GM12874 (cell line): Measurements from ENCODE around the gene HSH2D.

Experiments used
- TF ChIP-seq, protein P1 (sequence below): IDR thresholded peaks from 2 replicates; pipeline ENCODE4 v1.5.1; 2011; ENCODE audit warnings: low read depth, mild to moderate bottlenecking, control low read depth, low read length, moderate library complexity; ENCODE audit not compliant: insufficient read depth

The HSH2D gene, protein sequence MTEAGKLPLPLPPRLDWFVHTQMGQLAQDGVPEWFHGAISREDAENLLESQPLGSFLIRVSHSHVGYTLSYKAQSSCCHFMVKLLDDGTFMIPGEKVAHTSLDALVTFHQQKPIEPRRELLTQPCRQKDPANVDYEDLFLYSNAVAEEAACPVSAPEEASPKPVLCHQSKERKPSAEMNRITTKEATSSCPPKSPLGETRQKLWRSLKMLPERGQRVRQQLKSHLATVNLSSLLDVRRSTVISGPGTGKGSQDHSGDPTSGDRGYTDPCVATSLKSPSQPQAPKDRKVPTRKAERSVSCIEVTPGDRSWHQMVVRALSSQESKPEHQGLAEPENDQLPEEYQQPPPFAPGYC

GRCh38 chr19:16143399-16144215 lies at the start of gene HSH2D:
Gene HSH2D (plus strand): TSS chr19:16143685. CDS start chr19:16148751, 5,066 bp downstream.
- TF ChIP-seq, protein P1, sequence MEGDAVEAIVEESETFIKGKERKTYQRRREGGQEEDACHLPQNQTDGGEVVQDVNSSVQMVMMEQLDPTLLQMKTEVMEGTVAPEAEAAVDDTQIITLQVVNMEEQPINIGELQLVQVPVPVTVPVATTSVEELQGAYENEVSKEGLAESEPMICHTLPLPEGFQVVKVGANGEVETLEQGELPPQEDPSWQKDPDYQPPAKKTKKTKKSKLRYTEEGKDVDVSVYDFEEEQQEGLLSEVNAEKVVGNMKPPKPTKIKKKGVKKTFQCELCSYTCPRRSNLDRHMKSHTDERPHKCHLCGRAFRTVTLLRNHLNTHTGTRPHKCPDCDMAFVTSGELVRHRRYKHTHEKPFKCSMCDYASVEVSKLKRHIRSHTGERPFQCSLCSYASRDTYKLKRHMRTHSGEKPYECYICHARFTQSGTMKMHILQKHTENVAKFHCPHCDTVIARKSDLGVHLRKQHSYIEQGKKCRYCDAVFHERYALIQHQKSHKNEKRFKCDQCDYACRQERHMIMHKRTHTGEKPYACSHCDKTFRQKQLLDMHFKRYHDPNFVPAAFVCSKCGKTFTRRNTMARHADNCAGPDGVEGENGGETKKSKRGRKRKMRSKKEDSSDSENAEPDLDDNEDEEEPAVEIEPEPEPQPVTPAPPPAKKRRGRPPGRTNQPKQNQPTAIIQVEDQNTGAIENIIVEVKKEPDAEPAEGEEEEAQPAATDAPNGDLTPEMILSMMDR = no peak

DNA sequence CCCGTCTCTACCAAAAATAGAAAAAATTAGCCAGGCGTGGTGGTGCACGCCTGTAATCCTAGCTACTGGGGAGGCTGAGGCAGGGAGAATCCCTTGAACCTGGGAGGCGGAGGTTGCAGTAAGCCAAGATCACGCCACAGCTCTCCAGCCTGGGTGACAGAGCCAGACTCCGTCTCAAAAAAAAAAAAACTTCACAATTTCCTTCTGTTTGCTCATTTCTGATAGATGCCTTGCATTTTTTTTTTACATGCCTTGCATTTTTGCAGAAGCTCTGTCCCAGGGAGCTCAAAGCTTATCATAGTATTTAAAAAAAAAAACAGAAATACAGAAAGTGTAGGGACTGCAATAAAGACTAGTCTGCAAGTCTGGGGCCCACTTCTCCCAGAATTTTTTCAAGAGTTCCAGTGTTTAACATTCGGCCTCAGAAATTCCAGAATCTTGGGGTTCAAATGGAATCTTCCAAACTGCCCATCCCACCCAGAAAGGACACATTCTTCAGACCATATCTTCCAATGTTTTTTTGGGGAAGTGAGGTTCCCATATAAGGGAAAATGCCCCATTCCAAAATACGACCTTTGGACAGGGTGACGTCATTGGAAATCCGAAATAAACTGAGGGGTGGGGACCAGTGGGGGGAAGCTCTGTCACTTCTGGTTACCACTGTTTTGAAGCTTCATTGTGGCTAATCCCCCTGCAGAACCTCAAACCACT lies 49.0 kb upstream of the HSH2D start:
- TF ChIP-seq, protein P1 = no peak

DNA sequence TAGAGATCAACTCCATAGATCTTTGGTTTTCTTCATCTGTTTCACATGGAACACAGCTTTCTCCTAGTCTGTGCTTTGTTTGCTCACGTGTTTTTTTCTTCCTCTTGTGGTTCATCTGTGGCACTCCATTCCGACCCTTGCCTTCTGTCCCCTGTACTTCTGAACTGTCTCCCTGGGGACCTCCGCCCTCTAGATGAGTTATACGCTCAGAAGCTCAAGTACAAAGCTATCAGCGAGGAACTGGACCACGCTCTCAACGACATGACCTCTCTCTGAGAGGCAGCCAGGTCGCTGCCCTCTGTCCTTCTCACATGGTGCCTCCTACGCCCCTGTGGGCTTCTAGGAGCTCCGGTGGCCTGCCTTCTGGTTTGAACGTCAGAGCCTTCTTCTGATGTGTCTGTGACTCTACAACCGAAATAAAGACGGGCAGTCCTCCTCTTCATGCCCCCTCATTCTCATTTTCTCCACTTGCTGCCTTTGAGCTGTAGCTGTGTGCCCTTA lies 48.4 kb upstream of the HSH2D start:
- TF ChIP-seq, protein P1 = no peak

- TF ChIP-seq, protein P1 = no peak
These were observed 47.1 kb upstream of the HSH2D start for GRCh38 chr19:16096280-16096855.

GRCh38 chr19:16098416-16098768 lies 45.1 kb upstream of the HSH2D start:
- TF ChIP-seq, protein P1 = no peak

GRCh38 chr19:16098821-16099220 lies 44.7 kb upstream of the HSH2D start:
- TF ChIP-seq, protein P1 = no peak

- TF ChIP-seq, protein P1 = no peak
These were observed 43.0 kb upstream of the HSH2D start for GRCh38 chr19:16100524-16100923.
